HepG2 (cell line): ENCODE data around the gene FBXO4. TPM values are rescaled to one million over a fixed set of nuclear protein-coding genes. Genes with fewer than 3 reads are reported as not detected.

ENCODE experiments used
- NR2F1 ChIP-seq, 2 experiments: fragments of 450-650 bp in 1 of 2; formaldehyde crosslinking in 1 of 2; IDR thresholded peaks; 2 replicates each; pipeline versions ENCODE4 v1.5.0 to v1.6.1; 2016 to 2020; ENCODE audit warnings: mild to moderate bottlenecking in 1 of 2, missing compliant biosample characterization in 1 of 2, missing genetic modification reagents in 1 of 2, moderate library complexity in 1 of 2
- SKIL ChIP-seq: sonication (generic); formaldehyde crosslinking; IDR thresholded peaks from 2 replicates; pipeline ENCODE4 v1.8.0; 2022; ENCODE audit warnings: missing genetic modification reagents, mild to moderate bottlenecking, moderate library complexity, borderline replicate concordance
- ZHX2 ChIP-seq, 2 experiments: sonication (generic) in 1 of 2; formaldehyde crosslinking in 1 of 2; IDR thresholded peaks; 2 replicates each; pipeline versions ENCODE4 v1.6.1 to v1.9.0; 2014 to 2022; ENCODE audit warnings: antibody characterized with exemption in 1 of 2, borderline replicate concordance in 1 of 2, inconsistent platforms in 1 of 2, low read depth in 1 of 2, missing genetic modification reagents in 1 of 2
- ZNF441 ChIP-seq: sonication (generic); formaldehyde crosslinking; IDR thresholded peaks from 2 replicates; pipeline ENCODE4 v1.7.0; 2021; ENCODE audit warnings: missing genetic modification reagents, borderline replicate concordance
- polyA plus RNA-seq, 8 experiments: library from polyadenylated mRNA; depleted of rRNA in 3 of 8; stranded (reverse) in 7 of 8; unstranded in 1 of 8; fragments of >200 nt; fragmentation: Illumina TruSeq in 4 of 8; extraction: Trizol in 4 of 8; gene quantifications; 2 replicates each; pipeline versions ENCODE4 v1.2.1 to v1.2.3, GENCODE V29; 2011 to 2016; ENCODE audit warnings: low read depth in 4 of 8, missing spikeins in 1 of 8, mixed read lengths in 1 of 8; ENCODE audit not compliant: insufficient read depth in 1 of 8
- total RNA-seq, 5 experiments: library from RNA; depleted of rRNA; stranded (reverse); fragments of >200 nt; fragmentation: Illumina TruSeq; extraction: Trizol; gene quantifications; 2 replicates each; pipeline ENCODE4 v1.2.3, GENCODE V29; 2016; ENCODE audit warnings: low read depth in 1 of 5

FBXO4 gene
- total and polyA plus RNA-seq, 2 of the 13 experiments (the other 11 are each of a cell fraction or from before 2014, with no cell fraction given), result 5.2 to 16.4 TPM

GRCh38 chr5:41876678-41877077 is 48.4 kb upstream of the FBXO4 start (continued):
- TF ChIP-seq SKIL (no peak), NR2F1 (CRISPR knock-in tag; IDR thresholded peaks at IDR 0.05) (no peak), ZHX2 (IDR thresholded peaks at IDR 0.05; ENCODE audit: low read depth) (no peak), ZHX2 (CRISPR knock-in tag; IDR thresholded peaks at IDR 0.05; ENCODE audit: borderline replicate concordance) (no peak), ZNF441 (CRISPR knock-in tag) (no peak)
- TF ChIP-seq, all 625 proteins: peak for 0
